ENCODE results near the gene ERO1A. TPM values are rescaled to one million over a fixed set of nuclear protein-coding genes. Genes with fewer than 3 reads are reported as not detected.

Gene ERO1A
- total RNA-seq, 1 experiment from 2014 or later, result 97.3 TPM

DNA sequence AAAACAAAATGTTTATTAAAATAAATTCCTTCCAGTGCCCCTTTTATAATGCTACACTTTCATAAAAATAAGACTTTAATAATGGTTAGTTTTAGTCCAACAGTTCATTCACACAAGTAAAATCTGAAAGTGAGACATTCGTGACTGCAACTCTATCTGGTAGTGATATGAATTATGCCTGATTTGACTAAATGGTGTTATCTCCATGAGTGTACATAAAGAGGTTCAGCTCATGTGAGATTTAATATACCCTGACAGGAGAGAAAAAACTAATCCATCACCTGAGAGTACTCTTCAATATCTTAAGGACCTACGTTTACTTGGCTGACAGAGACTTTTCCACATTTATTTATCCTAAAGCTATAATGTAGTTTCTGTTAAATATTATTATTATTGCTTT is 34.0 kb downstream of the ERO1A start:
- Histone ChIP-seq H3K36me3 (ENCODE audit: insufficient read depth, low read length) (peaks cover 35% of the 10 kb centered on the region), H2AFZ (ENCODE audit: low read length) (no peak overlapping the region), H3K4me1 (ENCODE audit: low read length) (peaks cover 4% of the 10 kb centered on the region; the same call in 1 of the 2 replicates), H3K4me2 (ENCODE audit: low read depth, low read length, poor library complexity, severe bottlenecking) (no peak overlapping the region), H3K27me3 (ENCODE audit: low read length) (no peaks in the 10 kb centered on the region), H4K20me1 (ENCODE audit: insufficient read depth, low read depth, low read length) (no peaks in the 10 kb centered on the region), H3K9ac (ENCODE audit: low read length) (no peak overlapping the region), H3K79me2 (ENCODE audit: low read length) (no peaks in the 10 kb centered on the region; the same call in 1 of the 2 replicates), H3K4me3 (ENCODE audit: low read length) (no peak overlapping the region), H3K27ac (ENCODE audit: low read length) (no peak overlapping the region), H3K9me3 (ENCODE audit: low read length) (no peaks in the 10 kb centered on the region), H3K9me2 (replicated peaks; ENCODE audit: insufficient read depth, low read length) (no peaks in the 10 kb centered on the region)
- DNase-seq, result no peak

DNA sequence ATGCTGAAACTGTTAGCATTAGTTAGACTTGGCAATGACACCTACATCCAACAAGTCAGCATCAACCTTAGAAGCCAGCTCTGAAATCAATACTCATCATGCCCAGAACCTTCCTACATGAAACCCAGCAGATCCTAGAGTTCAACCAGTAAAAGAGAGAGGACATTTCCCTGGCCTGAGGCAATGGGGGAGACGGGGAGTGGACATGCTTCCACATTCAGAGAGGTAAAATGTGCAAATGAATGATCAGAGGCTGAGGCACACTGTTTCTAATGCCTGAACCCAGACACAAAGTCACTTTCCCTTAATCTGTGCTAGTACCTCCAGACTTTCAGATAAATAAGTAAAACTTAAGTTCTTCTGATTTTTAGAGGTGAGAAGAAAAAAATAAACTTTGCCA is 34.5 kb downstream of the ERO1A start:
- DNase-seq, result no peak
- no peaks in the 10 kb centered on the region for H4K20me1 ChIP-seq (ENCODE audit: insufficient read depth, low read depth, low read length)
- H3K27ac ChIP-seq (ENCODE audit: low read length), result no peak overlapping the region

DNA sequence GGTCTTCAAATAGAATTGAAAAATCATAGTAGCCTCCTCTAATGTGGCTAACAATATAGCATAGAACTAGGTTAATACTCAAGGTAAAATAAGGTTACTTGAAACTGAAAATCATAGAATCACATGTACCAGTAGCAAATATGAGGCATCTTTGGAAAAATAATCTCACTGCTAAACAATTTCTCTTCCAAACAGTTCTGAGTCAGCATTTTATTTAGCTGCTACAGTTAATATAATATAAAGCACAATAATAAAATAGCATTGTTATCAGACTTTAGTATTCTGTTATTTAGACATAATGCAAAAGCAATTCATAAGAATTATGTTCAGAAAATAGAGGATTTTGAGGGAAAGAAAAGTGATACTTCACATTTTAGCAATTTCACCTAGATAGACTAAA is 35.0 kb downstream of the ERO1A start:
- Histone ChIP-seq H3K4me1 (ENCODE audit: low read length) (peaks cover 4% of the 10 kb centered on the region; the same call in 1 of the 2 replicates), H3K79me2 (ENCODE audit: low read length) (no peaks in the 10 kb centered on the region; the same call in 1 of the 2 replicates), H3K9me2 (replicated peaks; ENCODE audit: insufficient read depth, low read length) (no peaks in the 10 kb centered on the region), H3K27me3 (ENCODE audit: low read length) (no peaks in the 10 kb centered on the region), H2AFZ (ENCODE audit: low read length) (no peak overlapping the region), H4K20me1 (ENCODE audit: insufficient read depth, low read depth, low read length) (no peaks in the 10 kb centered on the region), H3K36me3 (ENCODE audit: insufficient read depth, low read length) (peaks cover 30% of the 10 kb centered on the region), H3K27ac (ENCODE audit: low read length) (no peak overlapping the region), H3K4me3 (ENCODE audit: low read length) (no peak overlapping the region), H3K4me2 (ENCODE audit: low read depth, low read length, poor library complexity, severe bottlenecking) (no peak overlapping the region), H3K9ac (ENCODE audit: low read length) (no peak overlapping the region), H3K9me3 (ENCODE audit: low read length) (no peaks in the 10 kb centered on the region)
- no peak for DNase-seq

More for the DNA sequence above, 34.5 kb downstream of the ERO1A start:
- Histone ChIP-seq H3K9ac (ENCODE audit: low read length) (no peak overlapping the region), H3K4me2 (ENCODE audit: low read depth, low read length, poor library complexity, severe bottlenecking) (no peak overlapping the region), H3K4me1 (ENCODE audit: low read length) (peaks cover 4% of the 10 kb centered on the region; the same call in 1 of the 2 replicates), H3K79me2 (ENCODE audit: low read length) (no peaks in the 10 kb centered on the region; the same call in 1 of the 2 replicates), H3K9me3 (ENCODE audit: low read length) (no peaks in the 10 kb centered on the region), H2AFZ (ENCODE audit: low read length) (no peak overlapping the region), H3K4me3 (ENCODE audit: low read length) (no peak overlapping the region), H3K36me3 (ENCODE audit: insufficient read depth, low read length) (peaks cover 33% of the 10 kb centered on the region), H3K9me2 (replicated peaks; ENCODE audit: insufficient read depth, low read length) (no peaks in the 10 kb centered on the region), H3K27me3 (ENCODE audit: low read length) (no peaks in the 10 kb centered on the region)

DNA sequence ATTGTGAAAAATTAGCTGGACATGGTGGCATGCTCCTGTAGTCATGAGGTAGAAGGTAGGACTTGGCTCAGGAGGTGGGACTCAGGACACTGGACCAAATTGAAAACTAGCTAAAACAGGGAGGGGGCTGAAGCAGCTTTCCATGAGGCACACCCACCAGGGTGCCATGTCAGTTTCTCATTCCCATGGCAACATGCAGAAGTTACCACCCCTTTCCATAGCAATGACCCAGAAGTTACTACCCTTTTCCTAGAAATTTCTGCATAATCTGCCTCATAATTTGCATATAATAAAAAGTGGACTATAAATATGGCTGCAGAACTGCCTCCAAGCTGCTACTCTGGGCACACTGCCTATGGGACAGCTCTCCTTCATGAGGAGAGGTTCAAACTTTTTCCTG is 38.5 kb downstream of the ERO1A start:
- Histone ChIP-seq H3K9ac (ENCODE audit: low read length) (no peak overlapping the region), H4K20me1 (ENCODE audit: insufficient read depth, low read depth, low read length) (no peaks in the 10 kb centered on the region), H3K9me2 (replicated peaks; ENCODE audit: insufficient read depth, low read length) (no peaks in the 10 kb centered on the region), H3K4me2 (ENCODE audit: low read depth, low read length, poor library complexity, severe bottlenecking) (no peak overlapping the region), H3K27ac (ENCODE audit: low read length) (no peak overlapping the region), H3K27me3 (ENCODE audit: low read length) (no peaks in the 10 kb centered on the region), H2AFZ (ENCODE audit: low read length) (no peak overlapping the region), H3K36me3 (ENCODE audit: insufficient read depth, low read length) (peaks cover 27% of the 10 kb centered on the region; the same call in 1 of the 2 replicates), H3K4me1 (ENCODE audit: low read length) (peaks cover 8% of the 10 kb centered on the region; the same call in 1 of the 2 replicates), H3K4me3 (ENCODE audit: low read length) (no peak overlapping the region), H3K79me2 (ENCODE audit: low read length) (no peaks in the 10 kb centered on the region; the same call in 1 of the 2 replicates), H3K9me3 (ENCODE audit: low read length) (no peaks in the 10 kb centered on the region)
- no peak for DNase-seq

DNA sequence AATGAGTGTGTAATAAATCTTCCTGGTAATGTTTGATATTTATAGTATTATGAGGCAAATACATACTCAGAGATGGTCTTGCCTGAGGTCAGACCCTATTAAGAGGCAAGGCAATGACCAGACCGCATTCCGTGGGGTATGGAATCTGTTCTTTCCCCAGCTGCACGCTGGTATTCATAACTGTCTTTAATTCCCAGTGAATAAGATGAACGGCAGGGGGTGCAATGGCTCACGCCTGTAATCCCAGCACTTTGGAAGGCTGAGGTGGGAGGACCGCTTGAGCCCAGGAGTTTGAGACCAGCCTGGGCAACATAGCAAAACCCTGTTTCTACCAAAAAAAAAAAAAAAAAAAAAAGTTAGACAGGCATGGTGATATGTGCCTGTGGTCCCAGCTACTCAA is 44.6 kb downstream of the ERO1A start:
- H4K20me1 ChIP-seq (ENCODE audit: insufficient read depth, low read depth, low read length), result no peaks in the 10 kb centered on the region
- H3K4me3 ChIP-seq (ENCODE audit: low read length), result no peak overlapping the region
- H3K9ac ChIP-seq (ENCODE audit: low read length), result no peak overlapping the region
- peaks cover 3% of the 10 kb centered on the region; the same call in 1 of the 2 replicates for H3K4me1 ChIP-seq (ENCODE audit: low read length)
- DNase-seq, result no peak
- H3K79me2 ChIP-seq (ENCODE audit: low read length), result no peaks in the 10 kb centered on the region
- H3K27me3 ChIP-seq (ENCODE audit: low read length), result no peaks in the 10 kb centered on the region
- no peak overlapping the region for H2AFZ ChIP-seq (ENCODE audit: low read length)
- H3K36me3 ChIP-seq (ENCODE audit: insufficient read depth, low read length), result peaks cover 21% of the 10 kb centered on the region
- H3K4me2 ChIP-seq (ENCODE audit: low read depth, low read length, poor library complexity, severe bottlenecking), result no peak overlapping the region
- H3K27ac ChIP-seq (ENCODE audit: low read length), result no peak overlapping the region
- H3K9me2 ChIP-seq (replicated peaks; ENCODE audit: insufficient read depth, low read length), result no peaks in the 10 kb centered on the region
- H3K9me3 ChIP-seq (ENCODE audit: low read length), result no peaks in the 10 kb centered on the region

DNA sequence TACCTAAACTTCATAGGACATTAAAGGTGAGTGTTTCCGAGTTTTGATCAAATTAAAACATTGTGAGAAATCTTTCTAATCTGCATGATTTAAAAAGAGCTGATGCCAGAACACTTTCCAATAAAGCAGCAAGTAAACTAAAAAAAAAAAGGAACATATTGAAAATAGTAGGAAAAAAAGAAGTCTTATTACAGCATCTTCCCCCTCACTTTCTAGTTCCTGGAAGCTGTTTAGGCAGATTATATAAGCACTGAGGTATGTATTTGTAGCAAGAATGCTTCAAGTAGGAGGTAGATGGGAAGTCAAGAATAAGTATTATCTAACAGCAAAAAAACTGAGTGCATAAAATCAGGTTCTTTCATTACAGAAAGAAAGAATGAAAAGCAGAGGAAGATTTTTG is 45.8 kb downstream of the ERO1A start:
- no peaks in the 10 kb centered on the region for H3K27me3 ChIP-seq (ENCODE audit: low read length)
- H3K79me2 ChIP-seq (ENCODE audit: low read length), result no peaks in the 10 kb centered on the region
- H3K9me3 ChIP-seq (ENCODE audit: low read length), result no peaks in the 10 kb centered on the region
- no peak for DNase-seq
- H4K20me1 ChIP-seq (ENCODE audit: insufficient read depth, low read depth, low read length), result no peaks in the 10 kb centered on the region
- H3K4me3 ChIP-seq (ENCODE audit: low read length), result no peak overlapping the region
- H3K4me2 ChIP-seq (ENCODE audit: low read depth, low read length, poor library complexity, severe bottlenecking), result no peak overlapping the region
- H2AFZ ChIP-seq (ENCODE audit: low read length), result no peak overlapping the region
- H3K9ac ChIP-seq (ENCODE audit: low read length), result no peak overlapping the region
- peaks cover 28% of the 10 kb centered on the region for H3K36me3 ChIP-seq (ENCODE audit: insufficient read depth, low read length)
- no peak overlapping the region for H3K27ac ChIP-seq (ENCODE audit: low read length)
- H3K9me2 ChIP-seq (replicated peaks; ENCODE audit: insufficient read depth, low read length), result no peaks in the 10 kb centered on the region
- peaks cover 3% of the 10 kb centered on the region; the same call in 1 of the 2 replicates for H3K4me1 ChIP-seq (ENCODE audit: low read length)

DNA sequence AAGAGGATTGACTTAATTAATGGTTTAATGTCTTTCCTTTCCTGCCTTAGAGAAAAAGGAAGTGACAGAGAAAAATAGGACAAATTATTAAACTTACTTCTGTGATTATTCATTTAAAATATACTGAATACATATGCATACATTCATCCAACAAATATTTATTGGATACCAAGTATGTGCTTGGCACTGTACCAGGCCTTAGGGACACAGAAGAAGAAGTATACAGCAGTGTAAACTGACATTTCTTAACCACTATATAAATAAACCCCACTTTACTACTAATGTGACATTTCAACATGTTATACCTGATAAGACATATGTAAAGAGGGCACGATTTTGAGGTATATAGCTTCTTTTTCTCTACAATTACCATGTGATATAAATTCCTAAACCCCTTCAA is 53.6 kb downstream of the ERO1A start:
- Histone ChIP-seq H3K79me2 (ENCODE audit: low read length) (no peaks in the 10 kb centered on the region), H3K4me1 (ENCODE audit: low read length) (no peaks in the 10 kb centered on the region), H3K27ac (ENCODE audit: low read length) (no peak overlapping the region), H3K9me2 (replicated peaks; ENCODE audit: insufficient read depth, low read length) (no peaks in the 10 kb centered on the region), H3K4me3 (ENCODE audit: low read length) (no peak overlapping the region), H3K9ac (ENCODE audit: low read length) (no peak overlapping the region), H3K9me3 (ENCODE audit: low read length) (no peaks in the 10 kb centered on the region), H3K27me3 (ENCODE audit: low read length) (no peaks in the 10 kb centered on the region), H3K4me2 (ENCODE audit: low read depth, low read length, poor library complexity, severe bottlenecking) (no peak overlapping the region), H4K20me1 (ENCODE audit: insufficient read depth, low read depth, low read length) (no peaks in the 10 kb centered on the region), H2AFZ (ENCODE audit: low read length) (no peak overlapping the region), H3K36me3 (ENCODE audit: insufficient read depth, low read length) (peaks cover 47% of the 10 kb centered on the region)
- no peak for DNase-seq

DNA sequence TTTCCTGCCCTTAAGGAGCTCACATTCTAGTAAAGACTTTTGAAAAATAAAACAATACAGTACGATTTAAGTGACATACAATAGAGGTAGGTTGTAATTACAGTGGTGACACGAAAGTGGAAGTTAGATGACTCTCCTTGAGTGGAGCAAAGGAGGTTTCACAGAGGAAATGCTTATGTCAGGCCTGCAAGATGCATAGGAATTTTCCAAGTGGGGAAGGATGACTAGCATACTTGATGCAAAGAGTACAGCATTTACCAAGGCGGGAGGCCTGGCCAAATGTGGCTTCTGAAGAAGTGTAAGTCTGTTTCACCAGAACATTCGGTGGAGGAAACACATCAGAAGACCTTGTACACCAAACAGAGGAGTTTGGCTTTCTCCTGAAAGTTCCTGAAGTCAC is 55.2 kb downstream of the ERO1A start:
- H3K9me3 ChIP-seq (ENCODE audit: low read length), result no peaks in the 10 kb centered on the region
- no peaks in the 10 kb centered on the region for H3K4me1 ChIP-seq (ENCODE audit: low read length)
- H3K9me2 ChIP-seq (replicated peaks; ENCODE audit: insufficient read depth, low read length), result no peaks in the 10 kb centered on the region
- no peaks in the 10 kb centered on the region for H3K27me3 ChIP-seq (ENCODE audit: low read length)
- H3K4me2 ChIP-seq (ENCODE audit: low read depth, low read length, poor library complexity, severe bottlenecking), result no peak overlapping the region
- H3K9ac ChIP-seq (ENCODE audit: low read length), result no peak overlapping the region
- no peaks in the 10 kb centered on the region for H3K79me2 ChIP-seq (ENCODE audit: low read length)
- no peak overlapping the region for H3K27ac ChIP-seq (ENCODE audit: low read length)
- peaks cover 33% of the 10 kb centered on the region for H3K36me3 ChIP-seq (ENCODE audit: insufficient read depth, low read length)
- no peaks in the 10 kb centered on the region for H4K20me1 ChIP-seq (ENCODE audit: insufficient read depth, low read depth, low read length)
- DNase-seq, result no peak
- no peak overlapping the region for H3K4me3 ChIP-seq (ENCODE audit: low read length)
- H2AFZ ChIP-seq (ENCODE audit: low read length), result no peak overlapping the region
